GM12872 (cell line): ENCODE measurements around the gene FAM118B.

Experiments used
- TF ChIP-seq, protein P1 (sequence below): IDR thresholded peaks from 3 replicates; pipeline ENCODE4 v1.5.1; 2011; ENCODE audit warnings: low read depth, mild to moderate bottlenecking, low read length, moderate library complexity; ENCODE audit not compliant: insufficient read depth

FAM118B gene

DNA sequence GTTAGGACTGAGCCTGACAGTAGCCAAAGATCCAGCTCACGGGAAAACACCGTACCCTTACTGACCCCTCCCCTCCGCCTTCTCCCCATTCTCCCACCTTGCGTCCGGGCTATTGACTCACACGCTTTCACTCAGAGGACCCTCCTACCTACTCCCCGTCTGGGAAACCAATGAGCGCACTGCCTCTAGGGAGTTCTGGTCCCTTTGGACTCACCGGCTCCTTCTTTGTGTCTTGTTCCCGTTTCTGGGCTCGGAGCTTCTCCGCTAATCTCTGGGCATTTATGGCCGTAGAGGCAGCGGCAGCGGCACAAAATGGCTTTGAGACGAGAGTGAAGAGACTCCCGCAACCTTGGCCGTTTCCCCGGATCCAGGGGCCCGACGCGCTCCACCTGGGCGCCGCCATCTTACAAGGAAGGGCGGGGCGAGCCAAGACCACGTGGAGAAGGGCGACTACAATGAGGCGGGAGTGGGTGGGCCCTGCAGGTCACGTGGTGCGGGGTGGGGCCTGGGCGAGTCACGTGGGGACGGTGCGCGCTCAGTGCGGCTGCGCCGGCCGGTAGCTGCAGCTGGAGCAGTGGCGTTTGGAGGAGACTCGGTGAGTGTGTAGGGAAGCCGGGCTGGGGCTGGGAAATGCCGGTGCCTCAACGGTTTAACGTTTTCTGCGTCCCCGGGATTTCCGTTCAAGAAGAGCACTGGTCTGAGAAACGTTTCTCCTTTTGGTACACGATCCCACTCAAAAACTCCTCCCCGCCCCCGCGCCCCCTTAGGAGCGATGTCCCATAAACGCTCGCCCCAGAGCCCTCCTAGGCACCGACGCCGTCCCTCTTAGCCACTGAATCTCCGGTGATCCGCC, at the start of gene FAM118B, which contains the start of gene RPUSD4:
Gene FAM118B (plus strand): TSS at position 547 of the 853 bp plus-strand sequence. CDS start 23,220 bp downstream, outside the sequence.
Gene RPUSD4 (minus strand): TSS at position 415 of the 853 bp plus-strand sequence. CDS start 12 bp downstream, at position 403.
- TF ChIP-seq, protein P1, sequence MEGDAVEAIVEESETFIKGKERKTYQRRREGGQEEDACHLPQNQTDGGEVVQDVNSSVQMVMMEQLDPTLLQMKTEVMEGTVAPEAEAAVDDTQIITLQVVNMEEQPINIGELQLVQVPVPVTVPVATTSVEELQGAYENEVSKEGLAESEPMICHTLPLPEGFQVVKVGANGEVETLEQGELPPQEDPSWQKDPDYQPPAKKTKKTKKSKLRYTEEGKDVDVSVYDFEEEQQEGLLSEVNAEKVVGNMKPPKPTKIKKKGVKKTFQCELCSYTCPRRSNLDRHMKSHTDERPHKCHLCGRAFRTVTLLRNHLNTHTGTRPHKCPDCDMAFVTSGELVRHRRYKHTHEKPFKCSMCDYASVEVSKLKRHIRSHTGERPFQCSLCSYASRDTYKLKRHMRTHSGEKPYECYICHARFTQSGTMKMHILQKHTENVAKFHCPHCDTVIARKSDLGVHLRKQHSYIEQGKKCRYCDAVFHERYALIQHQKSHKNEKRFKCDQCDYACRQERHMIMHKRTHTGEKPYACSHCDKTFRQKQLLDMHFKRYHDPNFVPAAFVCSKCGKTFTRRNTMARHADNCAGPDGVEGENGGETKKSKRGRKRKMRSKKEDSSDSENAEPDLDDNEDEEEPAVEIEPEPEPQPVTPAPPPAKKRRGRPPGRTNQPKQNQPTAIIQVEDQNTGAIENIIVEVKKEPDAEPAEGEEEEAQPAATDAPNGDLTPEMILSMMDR: no peak

DNA sequence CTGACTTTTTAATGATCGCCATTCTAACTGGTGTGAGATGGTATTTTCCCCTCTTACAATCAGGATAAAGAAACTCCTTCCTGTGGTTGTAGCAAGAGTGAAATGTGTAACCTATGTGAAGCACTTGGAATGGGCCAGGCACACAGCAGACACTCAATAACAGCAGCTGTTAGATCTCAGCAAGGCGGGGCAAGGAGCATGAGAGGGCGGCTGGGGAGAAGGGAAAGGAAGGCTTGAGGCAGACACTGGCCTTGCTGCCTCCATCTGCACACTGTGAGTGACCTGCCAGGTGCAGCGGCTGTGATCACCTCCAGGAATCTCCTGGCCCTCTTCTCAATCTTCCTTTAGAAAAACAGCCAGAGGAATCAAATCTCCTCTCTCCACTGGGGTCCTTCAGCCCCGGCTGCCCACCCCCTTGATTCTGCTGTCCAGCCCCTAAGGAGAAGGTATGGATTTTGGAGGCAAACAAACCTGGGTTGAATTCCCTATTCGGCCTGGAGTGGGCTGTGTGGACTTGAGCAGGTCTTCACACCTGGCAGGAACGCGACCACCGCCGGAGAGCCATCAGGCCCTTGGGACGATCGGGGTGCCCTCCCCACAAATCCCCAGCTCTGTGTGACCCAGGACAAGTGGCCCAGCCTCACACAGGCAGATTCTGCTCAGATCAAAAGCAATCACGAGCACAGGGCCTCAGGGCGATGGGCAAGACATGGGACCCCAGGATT, 49.1 kb upstream of the FAM118B start:
- TF ChIP-seq, protein P1: no peak

- TF ChIP-seq, protein P1: no peak
Measured at GRCh38 chr11:126163074-126163700, 48.4 kb upstream of the FAM118B start.

GRCh38 chr11:126163779-126164178, 47.8 kb upstream of the FAM118B start:
- TF ChIP-seq, protein P1: no peak

GRCh38 chr11:126164781-126165180, 46.8 kb upstream of the FAM118B start:
- TF ChIP-seq, protein P1: no peak

GRCh38 chr11:126165311-126165720, 46.3 kb upstream of the FAM118B start:
- TF ChIP-seq, protein P1: no peak

GRCh38 chr11:126165757-126166156, 45.8 kb upstream of the FAM118B start:
- TF ChIP-seq, protein P1: no peak
